ENCODE measurements around the gene ABCB10. TPM values are rescaled to one million over a fixed set of nuclear protein-coding genes. Genes with fewer than 3 reads are reported as not detected.

The ABCB10 gene
- total RNA-seq, 2 experiments from 2014 or later = 30.7 to 32.1 TPM

DNA sequence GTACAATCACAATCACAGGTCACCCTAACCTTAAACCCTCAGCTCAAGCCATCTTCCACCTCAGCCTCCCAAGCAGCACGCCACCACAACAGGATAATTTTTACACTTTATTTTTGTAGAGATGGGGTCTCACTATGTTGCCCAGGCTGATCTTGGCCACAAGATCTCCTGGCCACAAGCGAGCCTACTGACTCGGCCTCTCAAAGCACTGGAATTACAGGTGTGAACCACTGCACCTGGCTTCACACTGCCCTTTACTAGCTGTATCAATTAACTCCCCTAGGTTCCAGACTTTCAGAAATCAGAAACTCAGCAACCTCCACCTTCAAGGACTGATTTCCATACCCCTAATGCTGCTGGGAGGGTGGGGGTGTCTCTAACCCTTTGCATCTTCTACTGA is 87.3 kb downstream of the ABCB10 start:
- intact Hi-C loops (cut with micrococcal nuclease) = no loop called here
- H3K4me3 Mint-ChIP-seq = no peak overlapping the region
- POLR2A ChIA-PET = interaction anchor here (0.6 kb wide), 1 partner anchor 453 kb away, joined by 3 read pairs; no protein-coding TSS in a partner anchor
- DNase-seq (no peak), ATAC-seq (no peak)
- H3K27ac Mint-ChIP-seq = no peak overlapping the region
- H3K4me1 Mint-ChIP-seq (ENCODE audit: low read depth) = no peaks in the 10 kb centered on the region
- TF ChIP-seq, protein P1, sequence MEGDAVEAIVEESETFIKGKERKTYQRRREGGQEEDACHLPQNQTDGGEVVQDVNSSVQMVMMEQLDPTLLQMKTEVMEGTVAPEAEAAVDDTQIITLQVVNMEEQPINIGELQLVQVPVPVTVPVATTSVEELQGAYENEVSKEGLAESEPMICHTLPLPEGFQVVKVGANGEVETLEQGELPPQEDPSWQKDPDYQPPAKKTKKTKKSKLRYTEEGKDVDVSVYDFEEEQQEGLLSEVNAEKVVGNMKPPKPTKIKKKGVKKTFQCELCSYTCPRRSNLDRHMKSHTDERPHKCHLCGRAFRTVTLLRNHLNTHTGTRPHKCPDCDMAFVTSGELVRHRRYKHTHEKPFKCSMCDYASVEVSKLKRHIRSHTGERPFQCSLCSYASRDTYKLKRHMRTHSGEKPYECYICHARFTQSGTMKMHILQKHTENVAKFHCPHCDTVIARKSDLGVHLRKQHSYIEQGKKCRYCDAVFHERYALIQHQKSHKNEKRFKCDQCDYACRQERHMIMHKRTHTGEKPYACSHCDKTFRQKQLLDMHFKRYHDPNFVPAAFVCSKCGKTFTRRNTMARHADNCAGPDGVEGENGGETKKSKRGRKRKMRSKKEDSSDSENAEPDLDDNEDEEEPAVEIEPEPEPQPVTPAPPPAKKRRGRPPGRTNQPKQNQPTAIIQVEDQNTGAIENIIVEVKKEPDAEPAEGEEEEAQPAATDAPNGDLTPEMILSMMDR (IDR thresholded peaks at IDR 0.05) = no peak
- no peaks in the 10 kb centered on the region for H3K27me3 Mint-ChIP-seq
- H3K9me3 Mint-ChIP-seq = no peaks in the 10 kb centered on the region
- H3K36me3 Mint-ChIP-seq (ENCODE audit: low read depth) = peaks cover 32% of the 10 kb centered on the region
- CTCF ChIA-PET = interaction anchor here (2.5 kb wide), 1 partner anchor 11 kb away, joined by 8 read pairs; no protein-coding TSS in a partner anchor

DNA sequence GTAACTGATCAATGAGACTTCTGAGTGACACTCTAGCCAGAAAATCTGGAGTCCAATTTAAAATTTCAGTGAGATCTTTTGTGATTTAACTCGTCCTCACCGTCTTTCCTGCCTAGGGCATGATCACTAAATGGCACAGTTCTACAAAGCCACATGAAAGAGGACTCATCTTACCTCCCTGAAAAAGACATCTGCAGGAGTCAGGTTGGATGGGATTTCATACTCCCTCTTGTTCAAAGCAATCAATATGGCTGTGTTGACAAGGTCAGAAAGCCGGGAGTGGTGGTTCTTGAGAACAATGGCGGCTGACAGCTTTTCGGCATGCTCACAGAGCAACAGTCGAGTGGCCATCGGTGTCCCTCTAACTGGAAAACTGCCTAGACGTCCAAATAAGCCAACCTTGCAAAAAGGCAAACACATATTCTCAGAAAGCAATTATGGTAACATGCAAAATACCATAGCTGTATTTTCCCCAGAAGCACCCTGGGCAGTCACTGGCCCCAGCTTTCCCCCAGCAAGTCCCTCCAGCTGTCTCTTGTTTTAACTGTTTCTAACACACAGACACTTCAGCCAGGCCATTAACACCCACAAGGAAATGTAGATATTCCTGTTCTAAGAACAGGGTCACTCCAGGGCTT is 88.0 kb downstream of the ABCB10 start:
- TF ChIP-seq, protein P1 (IDR thresholded peaks at IDR 0.05) = no peak
- ChIA-PET POLR2A (no interaction called here), CTCF (interaction anchor here (2.5 kb wide), 1 partner anchor 11 kb away, joined by 8 read pairs; no protein-coding TSS in a partner anchor)
- intact Hi-C loops (cut with micrococcal nuclease) = no loop called here
- DNase-seq (no peak), ATAC-seq (no peak)
- Mint-ChIP-seq H3K27me3 (no peaks in the 10 kb centered on the region), H3K36me3 (ENCODE audit: low read depth) (peaks cover 32% of the 10 kb centered on the region), H3K4me1 (ENCODE audit: low read depth) (no peaks in the 10 kb centered on the region), H3K4me3 (no peak overlapping the region), H3K9me3 (no peaks in the 10 kb centered on the region), H3K27ac (no peak overlapping the region)

DNA sequence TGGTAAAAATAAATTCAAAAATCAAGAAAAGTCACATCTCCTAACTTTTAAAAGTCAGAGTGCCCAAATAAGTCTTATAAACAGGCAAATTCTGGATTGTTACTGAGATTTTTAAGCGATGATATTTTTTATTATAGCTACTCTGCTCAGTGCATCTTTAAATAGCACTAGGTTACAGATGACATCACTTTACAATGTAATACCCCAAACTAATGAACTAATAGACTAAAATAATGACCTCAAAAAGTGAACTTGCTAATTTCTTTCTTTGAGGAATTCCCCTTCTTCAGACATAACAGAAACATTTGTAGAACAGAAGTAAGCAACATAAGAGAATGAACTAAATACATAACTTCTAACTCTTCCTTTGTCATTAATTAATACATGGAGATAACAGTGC is 91.6 kb downstream of the ABCB10 start:
- Mint-ChIP-seq H3K27me3 (no peaks in the 10 kb centered on the region), H3K4me3 (no peak overlapping the region), H3K9me3 (no peaks in the 10 kb centered on the region), H3K4me1 (ENCODE audit: low read depth) (no peaks in the 10 kb centered on the region), H3K36me3 (ENCODE audit: low read depth) (peaks cover 48% of the 10 kb centered on the region), H3K27ac (no peak overlapping the region)
- intact Hi-C loops (cut with micrococcal nuclease) = no loop called here
- ATAC-seq (no peak), DNase-seq (no peak)
- ChIA-PET POLR2A (no interaction called here), CTCF (interaction anchor here (1.1 to 1.9 kb wide), 3 partner anchors 9 to 209 kb away, joined by 3 to 7 read pairs (median 4); no protein-coding TSS in a partner anchor)
- TF ChIP-seq, protein P1 (IDR thresholded peaks at IDR 0.05) = no peak

Other genes starting within 250 kb of the ABCB10 start
- gene CCSAP, start 215.7 kb downstream of the ABCB10 start, total RNA-seq = 10 to 100 TPM in 1 of 2 experiments, 1 to 10 TPM in 1; 9.9 to 10.8 TPM
- not detected for gene ACTA1, start 124.6 kb downstream of the ABCB10 start, total RNA-seq
- gene NUP133, start 50.4 kb downstream of the ABCB10 start, total RNA-seq = 10 to 100 TPM; 58.9 to 59.7 TPM
- 10 to 100 TPM; 17.7 to 19.5 TPM for gene TAF5L, start 67.4 kb upstream of the ABCB10 start, total RNA-seq
- 10 to 100 TPM; 17.4 to 17.7 TPM for gene URB2, start 67.5 kb upstream of the ABCB10 start, total RNA-seq

Data from activated CD8-positive, alpha-beta T cell treated with anti-CD3 and anti-CD28 coated beads for 36 hours (primary cell).